ENCODE data around the gene HSPB9.

HSPB9 gene

DNA sequence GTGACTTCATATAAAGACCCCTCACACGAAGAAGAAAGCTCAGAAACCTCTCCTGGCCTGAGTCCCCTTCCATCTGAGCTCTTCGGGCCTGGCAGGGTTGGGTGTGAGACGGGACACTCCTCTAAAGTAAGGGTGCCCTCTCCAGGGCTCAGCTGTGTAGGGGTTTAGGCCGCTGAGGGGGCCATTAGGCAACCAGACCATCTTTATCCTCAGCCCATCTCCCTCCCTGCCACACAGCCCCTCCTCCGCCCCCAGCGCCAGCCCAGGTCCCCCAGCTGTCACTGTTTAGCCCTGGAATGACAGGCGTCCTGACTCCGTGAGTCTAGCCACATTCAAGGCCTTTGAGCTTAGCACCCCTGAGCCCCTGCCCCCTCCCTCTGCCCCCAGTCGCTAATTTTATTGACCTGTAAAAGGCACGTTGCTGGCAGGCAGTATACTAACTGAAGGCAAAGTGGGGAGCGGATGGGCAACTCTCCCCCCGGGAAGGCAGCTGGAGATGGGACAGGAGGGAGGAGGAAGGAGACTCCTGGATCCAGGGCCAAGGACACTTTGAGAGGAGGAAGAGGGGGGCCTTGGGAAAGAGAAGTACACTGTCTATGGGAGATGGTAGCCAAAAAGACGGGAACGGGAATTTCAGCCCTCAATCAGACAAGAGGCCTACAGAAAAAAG lies 23.7 kb upstream of the HSPB9 start:
- no peak overlapping the region for H3K27ac Mint-ChIP-seq
- no peaks in the 10 kb centered on the region for H3K9me3 Mint-ChIP-seq
- H3K27me3 Mint-ChIP-seq (ENCODE audit: low read depth, poor library complexity), result peaks cover 43% of the 10 kb centered on the region
- peaks cover 45% of the 10 kb centered on the region for H3K4me1 Mint-ChIP-seq
- H3K4me3 Mint-ChIP-seq, result no peak overlapping the region
- no peak for DNase-seq
- no peaks in the 10 kb centered on the region for H3K36me3 Mint-ChIP-seq (ENCODE audit: low read depth)
- TF ChIP-seq CTCF (IDR thresholded peaks at IDR 0.05), result no peak

DNA sequence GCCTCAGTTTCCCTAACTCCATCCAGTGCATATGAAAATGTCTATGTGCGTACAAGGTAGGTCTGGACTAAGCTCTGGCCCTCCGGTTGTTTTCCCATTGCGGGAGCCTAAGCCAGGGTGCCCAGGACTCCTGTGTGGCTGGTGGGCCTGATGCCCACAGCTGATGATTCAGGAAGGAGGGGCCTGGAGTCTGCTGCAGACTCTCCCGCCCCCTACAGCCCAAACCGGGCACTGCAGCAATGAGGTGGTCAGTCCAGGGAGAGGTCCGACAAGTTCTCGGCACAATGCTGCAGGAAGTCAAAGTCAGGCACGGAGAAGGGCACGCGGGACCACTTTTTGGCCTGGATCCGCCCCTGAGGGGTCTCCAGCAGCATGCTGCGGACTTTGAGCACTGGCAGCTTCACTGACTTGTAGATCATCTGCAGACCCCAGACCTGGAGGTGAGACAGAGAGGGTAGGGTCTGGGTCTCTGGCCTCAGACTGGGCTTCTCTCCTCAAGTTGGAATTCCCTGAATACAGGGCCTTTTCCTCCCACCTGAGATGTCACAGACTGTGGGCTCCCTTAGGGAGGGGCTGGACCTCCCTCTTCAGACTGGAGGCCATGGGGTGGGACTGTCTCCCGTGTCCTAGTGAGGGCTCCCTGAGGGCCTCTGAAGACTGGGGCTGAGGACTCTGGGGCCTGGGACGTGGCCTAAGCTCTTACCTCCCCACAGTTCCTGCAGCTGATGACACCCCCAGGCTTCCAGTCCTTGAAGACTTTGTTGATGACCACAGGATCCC lies 20.9 kb upstream of the HSPB9 start:
- Mint-ChIP-seq H3K27me3 (ENCODE audit: low read depth, poor library complexity) (peaks cover 55% of the 10 kb centered on the region), H3K36me3 (ENCODE audit: low read depth) (no peaks in the 10 kb centered on the region), H3K9me3 (no peaks in the 10 kb centered on the region), H3K27ac (no peak overlapping the region), H3K4me1 (peaks cover 31% of the 10 kb centered on the region), H3K4me3 (no peak overlapping the region)
- DNase-seq, result peak; percentile 91
- peak; percentile 89 for TF ChIP-seq CTCF (IDR thresholded peaks at IDR 0.05)

- Mint-ChIP-seq H3K27me3 (ENCODE audit: low read depth, poor library complexity) (peaks cover 52% of the 10 kb centered on the region), H3K36me3 (ENCODE audit: low read depth) (no peaks in the 10 kb centered on the region), H3K27ac (no peak overlapping the region), H3K4me1 (peaks cover 25% of the 10 kb centered on the region), H3K4me3 (no peak overlapping the region), H3K9me3 (no peaks in the 10 kb centered on the region)
- TF ChIP-seq CTCF (IDR thresholded peaks at IDR 0.05), result no peak
- DNase-seq, result no peak
These were observed 19.2 kb upstream of the HSPB9 start for GRCh38 chr17:42103221-42103954.

GRCh38 chr17:42104264-42104663 lies 18.3 kb upstream of the HSPB9 start:
- Mint-ChIP-seq H3K27me3 (ENCODE audit: low read depth, poor library complexity) (peaks cover 48% of the 10 kb centered on the region), H3K9me3 (no peaks in the 10 kb centered on the region), H3K27ac (no peak overlapping the region), H3K4me1 (peaks cover 25% of the 10 kb centered on the region), H3K36me3 (ENCODE audit: low read depth) (no peaks in the 10 kb centered on the region), H3K4me3 (no peak overlapping the region)
- no peak for DNase-seq
- no peak for TF ChIP-seq CTCF (IDR thresholded peaks at IDR 0.05)

DNA sequence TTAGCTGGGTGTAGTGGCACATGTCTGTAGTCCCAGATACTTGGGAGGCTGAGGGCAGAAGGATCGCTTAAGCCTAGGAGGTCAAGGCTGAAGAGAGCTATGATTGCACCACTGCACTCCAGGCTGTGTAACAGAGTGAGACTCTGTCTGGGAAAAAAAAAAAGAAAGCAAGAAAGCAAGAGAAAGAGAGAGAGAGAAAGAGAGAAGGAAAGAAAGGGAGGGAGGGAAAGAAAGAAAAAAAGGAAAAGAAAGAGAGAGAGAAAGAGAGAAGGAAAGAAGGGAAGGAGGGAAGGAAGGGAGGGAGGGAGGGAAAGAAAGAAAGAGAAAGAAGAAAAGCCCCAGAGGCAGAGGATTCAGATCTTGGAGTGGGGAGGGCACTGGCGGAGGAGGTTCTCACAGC lies 16.6 kb upstream of the HSPB9 start:
- H3K27ac Mint-ChIP-seq, result peak overlapping the region; percentile 44
- H3K9me3 Mint-ChIP-seq, result no peaks in the 10 kb centered on the region
- peaks cover 28% of the 10 kb centered on the region for H3K4me1 Mint-ChIP-seq
- DNase-seq, result no peak
- TF ChIP-seq CTCF (IDR thresholded peaks at IDR 0.05), result no peak
- no peaks in the 10 kb centered on the region for H3K36me3 Mint-ChIP-seq (ENCODE audit: low read depth)
- H3K27me3 Mint-ChIP-seq (ENCODE audit: low read depth, poor library complexity), result peaks cover 51% of the 10 kb centered on the region
- H3K4me3 Mint-ChIP-seq, result peak overlapping the region; percentile 44
